NCI-H187 (cell line): ENCODE data around the gene LY86.
"Not testable (repeated sequence)": the region's sequence is repeated elsewhere in the genome, so short reads cannot be mapped to it uniquely, and the experiment has no call there.

Source experiments
- DNase-seq, 2 experiments: peaks; one replicate each; lab custom pipeline; 2025; lab: John Stamatoyannopoulos, UW

Gene LY86

DNA sequence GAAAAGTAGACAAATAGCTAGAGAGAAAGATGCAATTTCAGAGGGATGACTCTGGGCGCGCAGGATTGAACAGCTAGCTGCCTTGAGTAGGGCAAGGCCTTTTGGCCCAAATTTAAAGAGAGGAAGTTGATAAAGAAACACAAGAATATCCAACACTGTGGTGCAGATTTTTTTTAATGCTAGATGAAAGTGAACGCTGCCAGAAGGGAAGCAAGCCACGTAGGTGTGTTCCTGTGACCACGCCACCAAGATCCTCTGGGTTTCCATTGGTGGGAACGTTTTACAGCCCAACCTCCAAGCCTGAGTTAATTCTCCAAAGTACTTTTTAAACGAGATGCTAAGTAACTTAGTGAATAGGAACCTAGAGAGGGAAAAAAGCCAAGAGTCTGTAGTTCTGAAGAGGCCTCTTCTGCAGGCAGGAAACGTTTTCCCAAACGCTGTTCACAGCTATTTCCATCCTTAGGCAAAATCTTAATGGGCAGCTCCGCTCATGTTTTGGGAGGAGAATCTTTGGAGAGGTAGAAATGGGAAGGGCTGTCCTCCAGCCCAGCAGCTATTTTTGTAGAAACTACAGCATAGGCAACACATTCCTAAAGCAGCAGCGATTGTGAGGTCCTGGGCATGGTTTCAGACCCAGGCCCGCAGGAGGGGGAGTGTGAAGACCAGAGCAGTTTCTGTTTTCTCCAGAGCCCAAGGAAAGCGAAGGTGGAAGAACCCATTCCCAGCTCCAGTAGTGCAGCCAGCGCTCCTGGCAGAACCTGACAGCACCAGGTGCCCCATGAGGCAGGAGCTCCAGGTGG lies 8.2 kb downstream of the LY86 start:
- no peak for DNase-seq

- no peak for DNase-seq
Measured at GRCh38 chr6:6597682-6598081, 9.2 kb downstream of the LY86 start.

GRCh38 chr6:6599468-6599873 lies 11.0 kb downstream of the LY86 start:
- no peak for DNase-seq

GRCh38 chr6:6600875-6601274 lies 12.4 kb downstream of the LY86 start:
- DNase-seq = no peak

DNA sequence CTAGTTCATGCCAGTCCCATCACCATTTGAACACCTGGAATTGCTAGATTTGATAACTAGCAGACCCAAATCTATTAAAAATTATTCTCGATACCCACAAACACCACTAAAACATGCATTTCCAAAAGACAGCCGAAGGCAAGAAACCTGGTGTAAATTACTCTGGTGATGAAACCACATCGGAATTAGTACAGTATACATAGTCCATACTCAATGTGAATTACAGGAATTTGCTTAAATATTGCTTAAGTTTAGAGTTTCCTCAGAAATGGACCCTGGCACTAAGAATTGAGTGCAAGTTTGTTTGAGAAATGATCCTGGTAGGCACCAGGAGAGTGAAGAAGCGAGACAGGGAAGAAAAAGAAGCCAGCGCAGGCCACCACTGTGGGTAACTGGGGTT lies 13.7 kb downstream of the LY86 start:
- no peak for DNase-seq

DNA sequence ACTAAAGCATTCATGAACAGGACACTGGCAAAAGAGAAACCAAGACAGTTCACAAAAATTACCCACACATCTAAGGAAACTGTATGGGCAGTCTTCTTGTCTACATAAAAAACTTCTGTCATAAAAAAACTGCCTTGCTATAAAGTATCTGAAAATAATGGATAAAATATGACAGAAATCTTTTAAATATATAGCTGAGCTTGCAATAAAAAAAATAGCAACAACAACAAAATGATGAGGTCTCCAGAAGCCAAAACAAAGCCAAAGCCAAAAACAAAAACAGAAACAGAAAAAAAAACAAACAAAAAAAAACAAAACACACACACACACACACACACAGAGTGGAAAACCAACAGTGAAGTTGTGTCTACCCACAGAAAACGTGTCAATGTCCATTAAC lies 14.8 kb downstream of the LY86 start:
- no peak for DNase-seq

DNA sequence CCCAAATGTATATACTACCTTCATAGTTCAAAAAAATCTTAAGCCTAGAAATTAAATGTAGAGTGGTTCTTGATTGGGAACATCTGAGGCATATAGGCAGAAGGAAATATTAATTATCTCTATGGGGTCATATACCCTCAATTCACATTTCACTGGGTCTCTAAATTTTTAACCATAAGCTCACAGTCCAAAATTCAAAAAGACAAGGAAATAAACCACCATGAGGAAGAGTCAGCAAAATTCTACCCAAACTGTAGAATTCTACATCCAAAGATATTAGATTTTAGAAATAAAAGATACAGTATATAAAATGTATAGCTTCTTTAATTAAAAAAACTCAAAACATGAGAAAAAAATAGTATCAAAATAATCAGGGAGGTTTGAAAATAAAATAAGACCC lies 15.5 kb downstream of the LY86 start:
- no peak for DNase-seq

DNA sequence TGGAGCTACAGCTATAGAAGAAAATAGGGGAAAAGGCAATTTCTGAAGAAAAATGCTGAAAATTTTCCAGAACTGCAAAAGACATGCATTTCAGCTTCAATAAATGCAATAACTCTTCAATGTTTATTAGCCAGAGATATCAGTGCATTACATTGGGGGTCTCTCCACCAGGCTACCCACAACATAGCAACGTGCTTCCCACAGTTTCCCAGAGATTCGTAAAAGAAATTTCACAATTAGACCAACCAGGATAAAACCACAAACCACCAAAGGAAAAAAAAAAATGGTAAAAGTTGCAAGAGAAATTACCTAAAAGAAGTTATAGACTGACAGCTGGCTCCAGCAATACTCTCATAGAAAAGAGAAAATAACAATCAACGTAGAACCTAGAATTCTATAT lies 16.0 kb downstream of the LY86 start:
- DNase-seq = no peak

DNA sequence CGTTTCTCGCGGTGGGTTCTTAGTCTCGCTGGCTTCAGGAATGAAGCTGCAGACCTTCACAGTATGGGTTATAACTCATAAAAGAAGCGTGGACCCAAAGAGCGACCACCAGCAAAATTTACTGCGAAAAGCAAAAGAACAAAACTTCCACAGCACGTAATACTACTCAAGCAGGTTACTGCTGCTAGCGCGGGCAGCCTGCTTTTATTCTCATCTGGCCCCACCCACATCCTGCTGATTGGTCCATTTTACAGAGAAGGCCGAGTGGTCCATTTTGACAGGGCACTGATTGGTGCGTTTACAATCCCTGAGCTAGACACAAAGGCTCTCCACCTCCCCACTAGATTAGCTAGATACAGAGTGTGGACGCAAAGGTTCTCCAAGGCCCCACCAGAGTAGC lies 17.4 kb downstream of the LY86 start:
- DNase-seq = no peak

GRCh38 chr6:6606391-6607030 lies 18.0 kb downstream of the LY86 start:
- not testable (repeated sequence) for DNase-seq

- no peak for DNase-seq
Measured at GRCh38 chr6:6609450-6609849, 20.9 kb downstream of the LY86 start.

DNA sequence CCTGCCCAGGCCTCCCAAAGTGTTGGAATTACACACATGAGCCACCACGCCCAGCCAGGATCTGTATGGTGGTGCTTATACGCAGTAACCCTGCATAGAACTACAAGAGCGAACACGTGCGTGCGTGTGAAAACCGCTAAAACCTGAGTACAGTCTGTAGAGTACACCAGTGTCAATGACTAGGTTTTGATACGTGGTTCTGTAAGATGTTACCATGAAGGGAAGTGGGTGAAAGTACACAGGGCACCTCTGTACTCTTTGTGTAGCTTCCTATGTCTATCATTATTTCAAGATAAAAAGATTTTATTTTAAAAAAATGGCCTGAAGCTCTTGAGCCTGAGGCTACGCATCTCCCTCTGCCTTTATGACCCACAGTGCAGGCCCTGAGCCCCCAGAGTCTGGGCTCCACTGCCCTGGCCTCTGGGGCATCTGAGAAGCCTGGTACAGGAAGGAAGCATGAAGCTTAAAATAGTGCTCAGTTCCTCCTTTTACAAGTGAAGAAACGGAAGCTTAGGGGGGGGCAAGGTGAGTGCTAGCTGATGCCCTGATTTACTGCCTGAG lies 21.6 kb downstream of the LY86 start:
- DNase-seq = no peak

DNA sequence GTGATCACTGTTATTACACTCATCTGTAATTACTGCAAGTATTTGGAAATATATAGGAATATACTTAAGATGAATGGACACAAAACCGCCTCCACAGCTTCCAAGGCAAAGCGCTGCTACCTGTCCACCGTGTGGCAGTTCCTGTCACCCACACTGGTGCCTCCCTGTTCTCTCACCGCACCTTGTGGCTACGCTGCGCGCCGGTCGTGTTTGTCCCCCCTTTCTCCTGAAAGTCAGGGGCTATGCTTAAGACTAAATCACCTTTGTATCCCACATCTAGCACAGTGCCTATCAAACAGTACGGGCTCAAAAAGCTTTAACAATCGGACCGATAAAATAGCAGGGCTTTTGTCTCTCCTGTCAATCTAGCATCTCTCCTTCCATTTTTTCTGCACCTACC lies 23.0 kb downstream of the LY86 start:
- DNase-seq = no peak

DNA sequence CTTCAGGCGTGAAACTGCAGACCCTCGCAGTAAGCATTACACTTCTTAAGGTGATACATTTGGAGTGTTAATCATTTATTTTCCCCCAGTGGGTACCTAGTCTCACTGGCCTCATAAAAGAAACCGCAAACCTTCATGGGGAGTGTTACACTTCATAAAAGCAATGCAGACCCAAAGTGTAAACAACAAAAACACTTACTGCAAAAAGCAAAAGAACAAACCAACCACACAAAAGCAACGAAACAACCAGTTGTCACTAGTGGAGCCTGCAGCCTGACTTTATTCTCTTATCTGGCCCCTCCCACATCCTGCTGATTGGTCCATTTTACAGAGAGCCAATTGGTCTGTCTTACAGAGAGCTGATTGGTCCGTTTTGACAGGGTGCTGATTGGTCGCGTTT lies 23.8 kb downstream of the LY86 start:
- DNase-seq = no peak

DNA sequence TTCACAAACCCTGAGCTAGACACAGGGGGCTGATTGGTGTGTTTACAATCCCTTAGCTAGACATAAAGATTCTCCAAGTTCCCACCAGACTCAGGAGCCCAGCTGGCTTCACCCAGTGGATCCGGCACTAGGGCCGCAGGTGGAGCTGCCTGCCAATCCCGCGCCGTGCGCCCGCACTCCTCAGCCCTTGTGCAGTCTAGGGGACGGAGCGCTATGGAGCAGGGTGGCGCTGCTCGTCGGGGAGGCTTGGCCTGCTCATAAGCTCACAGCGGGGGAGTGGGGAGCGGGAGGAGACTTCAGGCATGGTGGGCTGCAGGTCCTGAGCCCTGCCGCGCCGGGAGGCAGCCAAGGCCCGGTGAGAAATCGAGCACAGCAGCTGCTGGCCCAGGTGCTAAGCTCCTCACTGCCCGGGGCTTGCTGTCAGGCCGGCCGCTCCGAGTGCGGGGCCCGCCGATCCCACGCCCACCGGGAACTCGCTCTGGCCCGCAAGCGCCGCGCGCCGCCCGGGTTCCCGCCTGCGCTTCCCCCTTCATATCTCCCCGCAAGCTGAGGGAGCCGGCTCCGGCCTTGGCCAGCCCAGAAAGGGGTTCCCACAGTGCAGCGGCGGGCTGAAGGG lies 24.7 kb downstream of the LY86 start:
- not testable (repeated sequence) for DNase-seq

DNA sequence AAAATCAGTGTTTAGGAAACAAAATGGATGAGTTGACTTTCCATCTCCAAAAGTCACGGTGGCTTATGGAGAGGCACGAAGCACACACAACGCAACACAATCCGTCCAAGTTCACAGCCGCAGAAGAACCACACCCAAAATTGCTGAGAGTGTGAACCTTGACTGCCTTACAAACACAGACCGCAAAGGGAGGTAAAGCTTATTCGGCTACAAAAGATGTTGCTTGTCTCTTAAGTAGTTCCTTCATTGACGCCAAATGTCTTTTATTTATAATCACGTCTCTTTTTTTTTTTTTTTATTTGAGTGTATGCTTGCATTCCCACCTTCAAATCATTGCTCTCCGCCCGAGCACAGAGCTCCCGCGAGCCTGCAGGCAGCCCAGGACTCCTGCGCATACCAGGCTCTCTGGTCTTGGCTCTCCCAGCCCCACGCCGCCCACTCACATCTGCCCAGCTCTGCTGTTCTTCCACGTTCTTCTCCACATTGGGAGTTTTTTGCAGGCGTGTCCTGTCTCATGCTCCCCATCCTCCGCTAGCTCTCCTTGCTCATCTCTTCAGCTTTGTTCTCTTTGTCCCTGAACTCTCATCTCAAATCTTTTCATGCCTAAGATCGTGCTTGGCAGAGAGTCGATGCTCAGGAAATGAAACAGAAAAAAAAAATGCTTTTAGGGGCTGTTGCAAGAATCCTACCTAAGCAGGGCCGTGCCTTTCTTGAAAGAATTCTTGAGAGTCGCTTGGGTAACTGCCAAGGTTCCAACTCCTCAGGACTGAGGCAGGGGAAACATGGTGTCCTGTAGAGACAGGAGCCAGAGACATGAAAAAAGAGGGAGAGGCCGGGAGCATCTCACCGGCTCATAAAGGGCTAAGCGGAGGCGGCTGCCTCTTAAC lies 25.8 kb downstream of the LY86 start:
- DNase-seq = no peak

DNA sequence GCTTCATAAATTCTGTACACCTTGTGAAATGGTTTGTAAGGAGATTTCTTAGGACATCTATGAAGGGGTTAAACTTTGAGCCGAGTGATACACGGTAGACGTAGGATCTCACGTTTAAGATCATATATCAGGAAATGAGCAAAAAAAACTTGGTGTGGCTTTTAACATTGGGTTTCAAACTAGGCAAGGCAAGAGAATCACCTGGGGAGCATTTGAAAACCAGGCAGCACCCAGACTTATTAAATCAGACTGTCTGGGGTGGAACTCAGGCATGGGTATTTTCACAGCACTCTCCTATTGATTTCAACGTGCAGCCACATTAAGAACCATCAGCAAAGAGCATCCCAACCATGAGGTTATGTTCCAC lies 26.4 kb downstream of the LY86 start:
- no peak for DNase-seq

DNA sequence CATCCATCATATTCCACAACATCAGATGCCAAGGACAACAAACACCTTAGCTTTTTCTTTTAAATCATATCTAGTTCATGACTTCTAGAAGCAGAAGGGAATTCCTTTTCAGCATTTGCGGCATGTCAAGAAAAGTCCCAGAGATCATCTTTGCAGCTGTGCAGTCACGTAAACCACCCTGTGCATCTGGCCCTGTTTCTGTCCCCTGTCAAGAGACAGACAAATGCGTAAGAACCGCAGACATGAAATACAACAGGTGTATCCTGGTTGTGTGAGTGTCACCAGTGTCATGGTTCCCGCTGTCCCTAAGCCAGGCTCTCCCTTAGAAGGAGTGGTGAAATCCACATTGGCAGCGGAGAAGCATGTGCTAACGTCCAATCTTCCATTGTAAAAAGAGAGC lies 28.1 kb downstream of the LY86 start:
- no peak for DNase-seq

DNA sequence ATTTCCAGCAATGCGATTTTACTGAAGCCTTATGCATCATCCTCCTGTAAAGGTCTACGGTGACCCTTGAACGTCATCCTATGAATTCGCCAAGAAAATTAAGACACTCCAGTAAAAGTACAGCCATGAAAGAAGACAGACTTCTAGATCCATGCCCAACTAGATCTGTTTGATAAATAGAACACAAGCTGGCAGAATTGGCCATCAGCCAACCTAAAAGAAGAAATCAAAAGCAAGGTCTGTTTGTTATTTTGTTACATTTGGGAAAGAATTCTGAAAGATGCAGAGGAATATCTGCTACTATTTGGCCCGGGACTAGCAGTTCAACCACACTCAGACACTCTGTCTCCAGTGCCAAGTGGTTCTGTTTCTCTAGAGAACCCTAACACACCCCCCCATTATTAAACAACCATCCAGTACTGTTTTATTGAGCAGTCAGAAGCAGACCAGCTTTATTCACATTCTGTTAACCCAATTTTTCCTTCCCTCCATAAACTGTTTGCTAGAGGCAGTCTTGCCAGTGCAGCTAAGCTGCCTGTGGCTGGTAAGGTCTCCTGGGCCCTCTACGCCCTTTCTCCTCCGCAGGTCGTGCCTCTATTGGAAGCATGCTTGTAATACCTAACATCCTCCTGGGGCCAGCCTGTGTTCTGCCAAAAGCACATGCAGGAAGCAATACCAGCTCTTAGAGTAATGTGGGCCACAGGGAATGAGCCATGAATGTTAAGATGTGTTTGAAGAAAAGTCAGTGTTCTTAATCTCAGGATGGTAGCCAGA lies 30.7 kb downstream of the LY86 start:
- DNase-seq = no peak

GRCh38 chr6:6620766-6621425 lies 32.4 kb downstream of the LY86 start:
- no peak for DNase-seq

- DNase-seq = no peak
Measured at GRCh38 chr6:6622501-6622900, 34.0 kb downstream of the LY86 start.
